ENCODE results near the gene CTNNA2.

DNA sequence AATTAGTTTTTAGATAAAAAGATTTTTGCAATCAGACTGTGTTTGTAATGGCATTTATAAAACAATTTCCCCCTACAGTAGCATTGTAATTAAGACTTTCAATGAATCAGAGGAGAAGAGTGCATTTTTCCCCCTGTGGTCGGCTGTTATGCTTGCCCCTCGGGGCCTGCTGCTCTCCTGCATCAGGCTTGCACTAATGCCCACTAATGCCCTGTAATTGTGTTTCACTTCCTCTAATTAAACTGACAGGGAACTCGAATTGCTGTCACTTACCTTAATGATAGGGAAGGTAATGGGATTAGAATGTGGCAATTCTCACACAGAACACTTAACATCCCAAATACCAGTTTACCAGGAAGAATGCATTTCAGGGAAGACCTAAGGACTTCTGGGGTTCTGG, 852.9 kb downstream of the CTNNA2 start:
- TF ChIP-seq, protein P1, sequence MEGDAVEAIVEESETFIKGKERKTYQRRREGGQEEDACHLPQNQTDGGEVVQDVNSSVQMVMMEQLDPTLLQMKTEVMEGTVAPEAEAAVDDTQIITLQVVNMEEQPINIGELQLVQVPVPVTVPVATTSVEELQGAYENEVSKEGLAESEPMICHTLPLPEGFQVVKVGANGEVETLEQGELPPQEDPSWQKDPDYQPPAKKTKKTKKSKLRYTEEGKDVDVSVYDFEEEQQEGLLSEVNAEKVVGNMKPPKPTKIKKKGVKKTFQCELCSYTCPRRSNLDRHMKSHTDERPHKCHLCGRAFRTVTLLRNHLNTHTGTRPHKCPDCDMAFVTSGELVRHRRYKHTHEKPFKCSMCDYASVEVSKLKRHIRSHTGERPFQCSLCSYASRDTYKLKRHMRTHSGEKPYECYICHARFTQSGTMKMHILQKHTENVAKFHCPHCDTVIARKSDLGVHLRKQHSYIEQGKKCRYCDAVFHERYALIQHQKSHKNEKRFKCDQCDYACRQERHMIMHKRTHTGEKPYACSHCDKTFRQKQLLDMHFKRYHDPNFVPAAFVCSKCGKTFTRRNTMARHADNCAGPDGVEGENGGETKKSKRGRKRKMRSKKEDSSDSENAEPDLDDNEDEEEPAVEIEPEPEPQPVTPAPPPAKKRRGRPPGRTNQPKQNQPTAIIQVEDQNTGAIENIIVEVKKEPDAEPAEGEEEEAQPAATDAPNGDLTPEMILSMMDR (IDR thresholded peaks at IDR 0.05): no peak
- TF ChIP-seq EP300 (IDR thresholded peaks at IDR 0.05; ENCODE audit: low read depth): no peak

Measured in transverse colon (tissue), 3 donors.